Measurements from ENCODE around the gene PGBD4.

DNA sequence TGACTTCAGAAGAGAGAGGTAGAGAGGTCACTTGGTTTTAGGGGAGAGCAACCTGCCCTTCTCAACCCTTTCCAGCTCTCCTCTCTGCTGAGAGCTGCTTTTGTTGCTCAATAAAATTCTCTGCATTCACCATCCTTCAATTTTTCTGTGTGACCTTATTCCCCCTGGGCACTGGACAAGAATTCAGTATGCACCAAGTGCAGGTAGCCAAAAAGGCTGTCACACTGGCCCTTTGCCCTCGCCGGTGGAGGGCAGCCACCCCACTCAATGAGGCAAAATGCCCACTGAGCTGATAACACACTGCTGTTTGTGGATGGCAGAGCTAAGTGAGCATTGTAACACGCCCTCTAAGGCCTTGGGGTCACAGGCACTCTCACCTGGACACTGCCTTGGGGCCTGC, 12.9 kb downstream of the PGBD4 start:
- TF ChIP-seq, protein P1, sequence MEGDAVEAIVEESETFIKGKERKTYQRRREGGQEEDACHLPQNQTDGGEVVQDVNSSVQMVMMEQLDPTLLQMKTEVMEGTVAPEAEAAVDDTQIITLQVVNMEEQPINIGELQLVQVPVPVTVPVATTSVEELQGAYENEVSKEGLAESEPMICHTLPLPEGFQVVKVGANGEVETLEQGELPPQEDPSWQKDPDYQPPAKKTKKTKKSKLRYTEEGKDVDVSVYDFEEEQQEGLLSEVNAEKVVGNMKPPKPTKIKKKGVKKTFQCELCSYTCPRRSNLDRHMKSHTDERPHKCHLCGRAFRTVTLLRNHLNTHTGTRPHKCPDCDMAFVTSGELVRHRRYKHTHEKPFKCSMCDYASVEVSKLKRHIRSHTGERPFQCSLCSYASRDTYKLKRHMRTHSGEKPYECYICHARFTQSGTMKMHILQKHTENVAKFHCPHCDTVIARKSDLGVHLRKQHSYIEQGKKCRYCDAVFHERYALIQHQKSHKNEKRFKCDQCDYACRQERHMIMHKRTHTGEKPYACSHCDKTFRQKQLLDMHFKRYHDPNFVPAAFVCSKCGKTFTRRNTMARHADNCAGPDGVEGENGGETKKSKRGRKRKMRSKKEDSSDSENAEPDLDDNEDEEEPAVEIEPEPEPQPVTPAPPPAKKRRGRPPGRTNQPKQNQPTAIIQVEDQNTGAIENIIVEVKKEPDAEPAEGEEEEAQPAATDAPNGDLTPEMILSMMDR (conservative IDR thresholded peaks at IDR 0.05; ENCODE audit: low read depth, low read length) = no peak
- no peak for TF ChIP-seq EZH2 (IDR thresholded peaks at IDR 0.05; ENCODE audit: borderline replicate concordance, low read depth, low read length, poor library complexity, severe bottlenecking)
